IPS-18c (cell line): ENCODE results near the gene DNM2.

Experiments used
- H3K4me3 ChIP-seq: 2 replicates; pipeline ENCODE4 v1.7.0; 2013; ENCODE audit warnings: low read depth, mild to moderate bottlenecking, low read length, moderate library complexity; ENCODE audit not compliant: insufficient read depth
- H3K9me3 ChIP-seq: one replicate; pipeline ENCODE4 v1.6.1; 2013; ENCODE audit warnings: mild to moderate bottlenecking, low read length, moderate library complexity; ENCODE audit not compliant: control insufficient read depth, insufficient read depth

Gene DNM2

GRCh38 chr19:10812902-10813404 lies 95.1 kb downstream of the DNM2 start:
- H3K4me3 ChIP-seq, result no peak overlapping the region
- H3K9me3 ChIP-seq, result no peaks in the 10 kb centered on the region

- Histone ChIP-seq H3K9me3 (no peaks in the 10 kb centered on the region), H3K4me3 (no peak overlapping the region)
Observed at GRCh38 chr19:10815007-10815536, 97.2 kb downstream of the DNM2 start.

- H3K9me3 ChIP-seq, result no peaks in the 10 kb centered on the region
- H3K4me3 ChIP-seq, result no peak overlapping the region
Observed at GRCh38 chr19:10815969-10816644, 98.2 kb downstream of the DNM2 start.

GRCh38 chr19:10816691-10817090 lies 98.8 kb downstream of the DNM2 start:
- Histone ChIP-seq H3K4me3 (no peak overlapping the region), H3K9me3 (no peaks in the 10 kb centered on the region)

GRCh38 chr19:10817291-10818038 lies 99.6 kb downstream of the DNM2 start:
- H3K4me3 ChIP-seq, result no peak overlapping the region
- no peaks in the 10 kb centered on the region for H3K9me3 ChIP-seq

GRCh38 chr19:10818301-10819123 lies 100.6 kb downstream of the DNM2 start:
- Histone ChIP-seq H3K4me3 (no peak overlapping the region), H3K9me3 (no peaks in the 10 kb centered on the region)

GRCh38 chr19:10819124-10820060 lies 101.5 kb downstream of the DNM2 start:
- Histone ChIP-seq H3K9me3 (no peaks in the 10 kb centered on the region), H3K4me3 (no peak overlapping the region)

GRCh38 chr19:10820173-10820572 lies 102.3 kb downstream of the DNM2 start:
- no peak overlapping the region for H3K4me3 ChIP-seq
- no peaks in the 10 kb centered on the region for H3K9me3 ChIP-seq

GRCh38 chr19:10823690-10824089 lies 105.8 kb downstream of the DNM2 start:
- no peak overlapping the region for H3K4me3 ChIP-seq
- H3K9me3 ChIP-seq, result no peaks in the 10 kb centered on the region

GRCh38 chr19:10826231-10826630 lies 108.4 kb downstream of the DNM2 start:
- Histone ChIP-seq H3K4me3 (no peak overlapping the region), H3K9me3 (no peaks in the 10 kb centered on the region)

- Histone ChIP-seq H3K4me3 (no peak overlapping the region), H3K9me3 (no peaks in the 10 kb centered on the region)
Observed at GRCh38 chr19:10826846-10827245, 109.0 kb downstream of the DNM2 start.

- no peak overlapping the region for H3K4me3 ChIP-seq
- H3K9me3 ChIP-seq, result no peaks in the 10 kb centered on the region
Observed at GRCh38 chr19:10828981-10829821, 111.3 kb downstream of the DNM2 start.

GRCh38 chr19:10829967-10830366 lies 112.1 kb downstream of the DNM2 start:
- H3K9me3 ChIP-seq, result no peaks in the 10 kb centered on the region
- no peak overlapping the region for H3K4me3 ChIP-seq

- Histone ChIP-seq H3K9me3 (no peaks in the 10 kb centered on the region), H3K4me3 (no peak overlapping the region)
Observed at GRCh38 chr19:10830370-10830769, 112.5 kb downstream of the DNM2 start.

GRCh38 chr19:10830931-10831779 lies 113.3 kb downstream of the DNM2 start:
- H3K4me3 ChIP-seq, result no peak overlapping the region
- no peaks in the 10 kb centered on the region for H3K9me3 ChIP-seq
